Stimulated activated naive CD8-positive, alpha-beta T cell treated with anti-CD3 and anti-CD28 coated beads, Interleukin-15, amount 100 ng/mL, for 72 hours (primary cell): Measurements from ENCODE around the gene CYP2C19.
A peak's percentile ranks its signal among the peaks of the same experiment; 100 is the strongest.
"Not testable (repeated sequence)": the region's sequence is repeated elsewhere in the genome, so short reads cannot be mapped to it uniquely, and the experiment has no call there.

Experiments used
- ATAC-seq: fragments of 150-1000 bp; cut with Tn5 transposase; 2 replicates; pipeline ENCODE4 v1.10.0; 2021; ENCODE audit warnings: mild to moderate bottlenecking, moderate library complexity
- DNase-seq, 2 donors: peaks; one replicate each; pipeline ENCODE4 v3.0.0; 2021 to 2022
- H3K27ac Mint-ChIP-seq, 2 donors: one replicate each; pipeline ENCODE4 v1.8.0; 2022; ENCODE audit warnings: mild to moderate bottlenecking in 2 of 2, mixed read lengths in 2 of 2, moderate library complexity in 2 of 2
- H3K27me3 Mint-ChIP-seq: one replicate; pipeline ENCODE4 v1.8.0; 2022; ENCODE audit warnings: mixed read lengths
- H3K4me1 Mint-ChIP-seq: one replicate; pipeline ENCODE4 v1.8.0; 2022; ENCODE audit warnings: mild to moderate bottlenecking, mixed read lengths
- H3K4me3 Mint-ChIP-seq, 2 donors: one replicate each; pipeline ENCODE4 v1.8.0; 2022; ENCODE audit warnings: mild to moderate bottlenecking in 2 of 2, mixed read lengths in 2 of 2, moderate library complexity in 1 of 2
- H3K9me3 Mint-ChIP-seq, 2 donors: one replicate each; pipeline ENCODE4 v1.8.0; 2022; ENCODE audit warnings: mixed read lengths in 2 of 2

The CYP2C19 gene

DNA sequence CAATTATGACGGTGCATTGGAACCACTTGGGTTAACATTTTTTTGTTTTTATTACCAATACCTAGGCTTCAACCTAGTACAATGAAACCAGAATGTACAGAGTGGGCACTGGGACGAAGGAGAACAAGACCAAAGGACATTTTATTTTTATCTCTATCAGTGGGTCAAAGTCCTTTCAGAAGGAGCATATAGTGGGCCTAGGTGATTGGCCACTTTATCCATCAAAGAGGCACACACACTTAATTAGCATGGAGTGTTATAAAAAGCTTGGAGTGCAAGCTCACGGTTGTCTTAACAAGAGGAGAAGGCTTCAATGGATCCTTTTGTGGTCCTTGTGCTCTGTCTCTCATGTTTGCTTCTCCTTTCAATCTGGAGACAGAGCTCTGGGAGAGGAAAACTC, at the start of gene CYP2C19:
Gene CYP2C19 (plus strand): TSS at position 289 of the 400 bp plus-strand sequence. CDS start 25 bp downstream, at position 314.
- no peaks in the 10 kb centered on the region for H3K4me1 Mint-ChIP-seq
- H3K27me3 Mint-ChIP-seq, result no peaks in the 10 kb centered on the region
- no peak within 1 kb of the TSS for H3K4me3 Mint-ChIP-seq
- ATAC-seq (no peak), DNase-seq (no peak)
- no peak within 1 kb of the TSS for H3K27ac Mint-ChIP-seq
- H3K9me3 Mint-ChIP-seq, result peaks cover 3 to 14% of the 10 kb centered on the region in 2 donors

DNA sequence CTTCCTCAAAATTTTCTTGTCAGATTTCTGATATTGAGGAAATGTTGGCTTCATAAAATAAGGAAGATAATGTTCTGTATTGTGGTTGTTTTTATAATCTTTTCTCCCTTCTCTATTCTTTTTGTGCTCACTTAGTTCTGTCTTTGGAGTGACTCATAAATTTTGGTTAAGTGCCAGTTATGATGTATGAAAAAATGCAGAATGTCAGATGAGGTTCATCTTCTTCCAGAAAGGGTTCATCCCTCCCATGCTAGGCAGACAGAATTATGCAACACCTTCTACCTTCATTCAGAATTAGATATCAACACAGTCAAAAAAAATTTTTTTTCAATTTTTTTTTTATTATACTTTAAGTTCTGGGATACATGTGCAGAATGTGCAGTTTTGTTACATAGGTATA, 36.6 kb upstream of the CYP2C19 start:
- no peak overlapping the region for H3K27ac Mint-ChIP-seq
- DNase-seq (no peak), ATAC-seq (no peak)
- no peaks in the 10 kb centered on the region for H3K4me1 Mint-ChIP-seq
- no peak overlapping the region for H3K4me3 Mint-ChIP-seq
- no peaks in the 10 kb centered on the region for H3K9me3 Mint-ChIP-seq
- H3K27me3 Mint-ChIP-seq, result no peaks in the 10 kb centered on the region

DNA sequence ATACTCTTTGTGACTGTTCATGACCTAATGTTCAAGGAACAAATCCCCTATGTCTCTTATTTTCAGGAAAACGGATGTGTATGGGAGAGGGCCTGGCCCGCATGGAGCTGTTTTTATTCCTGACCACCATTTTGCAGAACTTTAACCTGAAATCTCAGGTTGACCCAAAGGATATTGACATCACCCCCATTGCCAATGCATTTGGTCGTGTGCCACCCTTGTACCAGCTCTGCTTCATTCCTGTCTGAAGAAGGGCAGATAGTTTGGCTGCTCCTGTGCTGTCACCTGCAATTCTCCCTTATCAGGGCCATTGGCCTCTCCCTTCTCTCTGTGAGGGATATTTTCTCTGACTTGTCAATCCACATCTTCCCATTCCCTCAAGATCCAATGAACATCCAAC, 27.3 kb upstream of the CYP2C19 start:
- ATAC-seq (no peak), DNase-seq (no peak)
- no peaks in the 10 kb centered on the region for H3K4me1 Mint-ChIP-seq
- peaks cover 19 to 34% of the 10 kb centered on the region in 2 donors for H3K9me3 Mint-ChIP-seq
- H3K27ac Mint-ChIP-seq, result no peak overlapping the region
- no peak overlapping the region for H3K4me3 Mint-ChIP-seq
- H3K27me3 Mint-ChIP-seq, result no peaks in the 10 kb centered on the region

DNA sequence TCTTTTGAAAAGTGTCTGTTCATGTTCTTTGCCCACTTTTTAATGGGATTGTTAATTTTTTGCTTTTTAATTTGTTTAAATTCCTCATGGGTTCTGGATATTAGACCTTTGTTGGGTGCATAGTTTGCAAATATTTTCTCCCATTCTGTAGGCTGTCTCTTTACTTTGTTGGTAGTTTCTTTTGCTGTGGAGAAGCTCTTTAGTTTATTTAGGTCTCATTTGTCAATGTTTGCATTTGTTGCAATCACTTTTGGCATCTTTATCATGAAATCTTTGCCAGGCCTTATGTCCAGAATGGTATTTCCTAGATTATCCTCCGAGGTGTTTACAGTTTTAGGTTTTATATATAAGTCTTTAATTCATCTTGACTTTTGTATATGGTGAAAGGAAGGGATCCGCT, 23.9 kb upstream of the CYP2C19 start:
- no peak overlapping the region for H3K27ac Mint-ChIP-seq
- H3K9me3 Mint-ChIP-seq, result peaks cover 38 to 47% of the 10 kb centered on the region in 2 donors
- DNase-seq (no peak), ATAC-seq (no peak)
- no peaks in the 10 kb centered on the region for H3K4me1 Mint-ChIP-seq
- no peaks in the 10 kb centered on the region for H3K27me3 Mint-ChIP-seq
- H3K4me3 Mint-ChIP-seq, result no peak overlapping the region

DNA sequence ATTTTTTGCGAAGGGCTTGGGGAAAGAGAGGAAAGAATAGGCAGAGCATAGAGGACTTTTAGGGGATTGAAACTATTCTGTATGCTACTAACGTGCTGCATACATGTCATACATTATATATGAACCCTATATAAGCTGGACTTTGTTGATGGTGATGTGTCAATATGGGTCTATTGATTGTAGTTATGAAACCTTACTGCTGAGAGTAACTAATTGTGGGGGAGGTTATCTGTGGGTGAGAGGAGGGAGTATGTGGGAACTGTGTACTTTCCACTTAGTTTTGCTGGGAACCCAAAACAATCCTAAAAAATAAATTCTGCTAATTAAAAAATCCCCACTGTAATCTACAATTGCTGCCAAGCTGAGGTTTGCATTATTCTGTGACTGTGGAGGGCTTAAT, 15.3 kb upstream of the CYP2C19 start:
- no peak overlapping the region for H3K4me3 Mint-ChIP-seq
- DNase-seq (no peak), ATAC-seq (no peak)
- H3K9me3 Mint-ChIP-seq, result peaks cover 26 to 32% of the 10 kb centered on the region in 2 donors
- H3K27ac Mint-ChIP-seq, result peak overlapping the region in 1 of 2 donors; percentile 45
- H3K27me3 Mint-ChIP-seq, result no peaks in the 10 kb centered on the region
- no peaks in the 10 kb centered on the region for H3K4me1 Mint-ChIP-seq

DNA sequence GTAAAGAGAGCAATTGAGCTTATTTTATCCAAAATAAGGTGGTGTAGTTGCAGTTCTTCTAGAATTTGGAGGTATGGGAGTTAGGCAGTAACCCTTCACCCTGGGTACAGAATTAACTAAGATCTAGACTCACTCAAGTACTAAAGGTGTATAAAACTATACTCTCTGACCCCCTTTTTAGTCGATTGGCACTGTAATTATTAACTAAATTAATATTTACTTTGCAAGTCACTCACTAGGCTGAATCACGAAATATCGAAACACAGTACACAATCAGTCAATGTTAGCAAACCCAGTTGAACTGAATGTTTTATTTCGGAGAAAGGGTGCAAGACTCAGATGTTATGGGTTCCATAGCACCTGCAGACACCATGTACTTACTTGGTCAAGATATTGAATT, 14.6 kb upstream of the CYP2C19 start:
- DNase-seq, result no peak
- no peaks in the 10 kb centered on the region for H3K27me3 Mint-ChIP-seq
- no peak overlapping the region for H3K4me3 Mint-ChIP-seq
- no peaks in the 10 kb centered on the region for H3K4me1 Mint-ChIP-seq
- ATAC-seq, result no peak
- peaks cover 19 to 25% of the 10 kb centered on the region in 2 donors for H3K9me3 Mint-ChIP-seq
- H3K27ac Mint-ChIP-seq, result no peak overlapping the region

DNA sequence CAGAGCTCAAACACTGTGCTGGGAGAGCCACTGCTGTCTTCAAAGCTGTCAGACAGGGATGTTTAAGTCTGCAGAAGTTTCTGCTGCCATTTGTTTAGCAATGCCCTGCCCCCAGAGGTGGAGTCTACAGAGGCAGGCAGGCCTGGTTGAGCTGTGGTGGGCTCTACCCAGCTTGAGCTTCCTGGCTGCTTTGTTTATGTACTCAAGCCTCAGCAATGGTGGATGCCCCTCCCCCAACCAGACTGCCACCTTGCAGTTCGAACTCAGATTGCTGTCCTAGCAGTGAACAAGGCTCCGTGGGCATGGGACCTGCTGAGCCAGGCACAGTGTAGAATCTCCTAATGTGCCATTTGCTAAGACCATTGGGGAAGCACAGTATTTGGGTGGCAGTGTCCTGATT, 4.6 kb upstream of the CYP2C19 start:
- peaks cover 0 to 7% of the 10 kb centered on the region in 2 donors for H3K9me3 Mint-ChIP-seq
- no peak overlapping the region for H3K4me3 Mint-ChIP-seq
- no peaks in the 10 kb centered on the region for H3K4me1 Mint-ChIP-seq
- H3K27me3 Mint-ChIP-seq, result no peaks in the 10 kb centered on the region
- H3K27ac Mint-ChIP-seq, result no peak overlapping the region
- ATAC-seq, result no peak
- DNase-seq, result no peak

DNA sequence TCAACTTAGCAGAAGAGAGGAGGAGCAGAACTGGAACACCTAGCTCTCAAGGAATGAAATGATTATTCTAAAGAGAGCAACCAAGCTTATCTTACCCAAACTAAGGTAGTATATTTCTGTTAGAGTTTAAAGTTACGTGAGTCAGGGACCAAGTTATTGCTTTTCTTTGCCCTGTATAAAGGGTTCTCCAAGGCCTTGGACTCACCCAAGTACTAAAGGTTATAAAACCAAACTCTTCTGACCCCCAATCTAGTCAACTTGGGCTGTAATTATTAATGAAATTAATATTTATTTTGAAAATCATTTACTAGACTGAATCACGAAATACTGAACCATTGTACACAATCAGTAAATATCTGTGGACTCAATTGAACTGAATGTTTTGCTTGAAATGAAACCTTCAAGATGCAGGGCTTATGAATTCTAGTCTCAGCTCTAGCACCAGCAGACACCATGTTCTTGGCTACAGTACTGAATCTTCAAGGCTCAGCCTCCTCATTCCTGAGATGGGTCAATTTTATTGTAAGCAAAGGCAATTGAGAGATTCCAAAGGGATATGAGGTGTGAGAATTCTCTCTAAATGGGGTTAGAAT, 1.8 kb upstream of the CYP2C19 start:
- Mint-ChIP-seq H3K4me3 (no peak overlapping the region), H3K9me3 (peaks cover 3 to 14% of the 10 kb centered on the region in 2 donors), H3K27me3 (no peaks in the 10 kb centered on the region), H3K27ac (no peak overlapping the region), H3K4me1 (no peaks in the 10 kb centered on the region)
- ATAC-seq (no peak), DNase-seq (no peak)

DNA sequence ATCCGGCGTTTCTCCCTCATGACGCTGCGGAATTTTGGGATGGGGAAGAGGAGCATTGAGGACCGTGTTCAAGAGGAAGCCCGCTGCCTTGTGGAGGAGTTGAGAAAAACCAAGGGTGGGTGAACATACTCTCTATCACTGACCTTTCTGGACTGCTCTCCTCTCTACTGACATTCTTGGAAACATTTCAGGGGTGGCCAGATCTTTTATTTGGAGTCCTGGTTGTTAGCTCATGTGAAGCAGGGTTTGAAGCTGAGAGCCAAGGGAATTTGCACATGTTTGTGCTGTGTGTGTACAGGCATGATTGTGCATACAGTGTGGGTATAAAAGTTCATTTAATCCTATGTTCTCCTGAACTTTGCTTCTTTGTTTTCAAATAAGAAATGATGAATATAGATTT, 12.9 kb downstream of the CYP2C19 start:
- not testable (repeated sequence) for H3K4me1 Mint-ChIP-seq, H3K9me3 Mint-ChIP-seq, ATAC-seq, H3K27me3 Mint-ChIP-seq, H3K27ac Mint-ChIP-seq, DNase-seq, H3K4me3 Mint-ChIP-seq

DNA sequence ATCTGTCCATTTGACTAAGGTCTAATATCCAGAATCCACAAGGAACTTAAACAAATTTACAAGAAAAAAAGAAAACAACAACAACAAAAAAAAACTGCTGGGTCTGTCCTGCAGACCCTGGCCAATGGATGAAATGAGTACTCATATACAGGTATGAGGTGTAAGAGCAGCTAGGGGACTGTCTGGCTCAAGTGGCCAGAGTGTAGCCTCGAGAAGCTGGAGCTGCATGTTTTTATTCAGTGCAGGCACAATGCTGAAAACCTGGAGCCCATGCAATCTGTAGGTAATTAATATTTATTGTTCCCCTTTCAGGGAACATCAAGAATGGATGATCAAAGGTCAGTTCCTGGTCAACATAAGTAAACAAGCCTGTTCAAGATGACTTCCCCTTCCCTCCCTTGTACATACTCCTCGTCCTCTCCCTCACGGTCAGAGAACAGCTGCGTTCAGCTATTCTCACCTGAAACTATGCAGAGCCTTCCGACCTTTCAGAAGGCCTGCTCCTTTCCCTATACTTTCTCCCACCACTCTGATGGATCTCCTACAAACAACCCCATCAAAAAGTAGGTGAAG, 15.5 kb downstream of the CYP2C19 start:
- Mint-ChIP-seq H3K4me3 (no peak overlapping the region), H3K9me3 (peaks cover 4 to 8% of the 10 kb centered on the region in 2 donors), H3K27ac (no peak overlapping the region), H3K4me1 (no peaks in the 10 kb centered on the region), H3K27me3 (no peaks in the 10 kb centered on the region)
- ATAC-seq (no peak), DNase-seq (no peak)

DNA sequence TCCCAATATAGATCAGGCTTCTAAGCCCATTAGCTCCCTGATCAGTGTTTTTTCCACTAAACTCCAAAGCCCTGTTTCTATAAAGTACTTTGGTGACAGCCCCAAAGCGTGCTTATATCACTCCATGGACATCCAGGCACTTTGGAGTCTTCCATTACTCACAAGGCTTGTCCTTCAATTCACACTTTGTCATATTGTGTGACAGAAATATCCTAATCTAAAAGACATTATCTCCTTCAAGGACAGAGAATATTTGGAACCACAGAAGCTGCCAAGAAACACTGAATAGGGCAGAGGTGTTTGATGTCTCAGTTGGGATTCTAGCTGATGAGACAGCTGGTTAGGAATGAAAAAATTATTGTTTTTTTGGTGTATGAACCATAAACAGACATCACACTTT, 18.4 kb downstream of the CYP2C19 start:
- no peak for ATAC-seq
- DNase-seq, result no peak
- Mint-ChIP-seq H3K4me3 (no peak overlapping the region), H3K4me1 (no peaks in the 10 kb centered on the region), H3K27ac (no peak overlapping the region), H3K27me3 (no peaks in the 10 kb centered on the region), H3K9me3 (peaks cover 4 to 7% of the 10 kb centered on the region in 2 donors)

DNA sequence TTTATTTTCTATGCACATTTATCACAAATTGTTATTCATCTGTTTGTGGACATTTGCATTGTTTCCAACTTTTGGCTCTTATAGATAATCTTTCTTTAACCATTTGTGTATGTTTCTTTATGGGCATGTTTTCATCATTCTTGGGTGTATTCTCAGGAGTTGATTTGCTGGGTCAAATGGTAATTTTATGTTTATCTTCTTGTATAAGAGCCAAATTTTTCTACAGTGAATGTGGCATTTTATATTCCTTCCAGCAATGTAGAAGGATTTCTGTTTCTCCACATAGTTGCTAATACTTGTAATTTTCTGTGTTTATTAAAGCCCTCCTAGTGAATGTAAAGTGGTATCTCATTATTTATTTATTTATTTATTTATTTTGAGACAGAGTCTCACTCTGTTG, 21.8 kb downstream of the CYP2C19 start:
- no peaks in the 10 kb centered on the region for H3K4me1 Mint-ChIP-seq

DNA sequence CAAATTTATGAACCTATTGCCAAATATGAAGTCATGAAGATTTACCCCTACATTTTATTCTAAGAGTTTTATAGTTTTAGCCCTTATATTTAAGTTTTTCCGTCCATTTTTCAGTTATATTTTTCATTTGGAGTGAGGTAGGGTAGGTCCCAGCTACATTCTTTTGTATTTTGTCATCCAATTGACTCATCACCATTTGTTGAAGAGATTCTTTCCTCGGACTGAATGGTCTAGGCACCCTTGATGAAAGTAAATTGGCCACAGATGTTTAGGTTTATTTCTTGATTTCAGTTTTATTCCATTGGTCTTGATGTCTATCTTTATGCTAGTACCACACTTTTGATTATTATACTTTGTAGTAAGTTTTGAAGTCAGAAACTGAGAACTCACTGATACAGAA, 22.7 kb downstream of the CYP2C19 start:
- ATAC-seq, result no peak
- DNase-seq, result no peak
- no peaks in the 10 kb centered on the region for H3K27me3 Mint-ChIP-seq
- no peak overlapping the region for H3K4me3 Mint-ChIP-seq
- peaks cover 11 to 14% of the 10 kb centered on the region in 2 donors for H3K9me3 Mint-ChIP-seq
- H3K4me1 Mint-ChIP-seq, result no peaks in the 10 kb centered on the region
- no peak overlapping the region for H3K27ac Mint-ChIP-seq

More for the DNA sequence above, 21.8 kb downstream of the CYP2C19 start:
- DNase-seq (no peak), ATAC-seq (no peak)
- Mint-ChIP-seq H3K9me3 (peaks cover 8 to 11% of the 10 kb centered on the region in 2 donors), H3K27ac (no peak overlapping the region), H3K4me3 (no peak overlapping the region), H3K27me3 (no peaks in the 10 kb centered on the region)

DNA sequence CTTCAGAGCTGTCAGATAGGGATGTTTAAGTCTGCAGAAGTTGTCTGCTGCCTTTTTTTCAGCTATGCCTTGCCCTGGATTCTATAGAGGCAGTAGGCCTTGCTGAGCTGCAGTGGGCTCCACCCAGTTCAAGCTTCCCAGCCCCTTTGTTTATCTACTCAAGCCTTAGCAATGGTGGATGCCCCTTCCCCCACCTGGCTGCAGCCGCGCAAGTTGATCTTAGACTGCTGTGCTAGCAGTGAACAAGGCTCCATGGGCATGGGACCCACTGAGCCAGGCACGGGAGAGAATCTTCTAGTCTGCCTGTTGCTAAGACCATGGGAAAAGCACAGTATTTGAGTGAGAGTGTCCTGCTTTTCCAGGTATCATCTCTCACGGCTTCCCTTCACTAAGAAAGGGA, 38.1 kb downstream of the CYP2C19 start:
- H3K4me3 Mint-ChIP-seq, DNase-seq, H3K27me3 Mint-ChIP-seq, ATAC-seq, H3K4me1 Mint-ChIP-seq: not testable (repeated sequence)
- peaks cover 23 to 39% of the 10 kb centered on the region in 2 donors for H3K9me3 Mint-ChIP-seq
- peak overlapping the region in 1 of 2 donors; percentile 8 for H3K27ac Mint-ChIP-seq

DNA sequence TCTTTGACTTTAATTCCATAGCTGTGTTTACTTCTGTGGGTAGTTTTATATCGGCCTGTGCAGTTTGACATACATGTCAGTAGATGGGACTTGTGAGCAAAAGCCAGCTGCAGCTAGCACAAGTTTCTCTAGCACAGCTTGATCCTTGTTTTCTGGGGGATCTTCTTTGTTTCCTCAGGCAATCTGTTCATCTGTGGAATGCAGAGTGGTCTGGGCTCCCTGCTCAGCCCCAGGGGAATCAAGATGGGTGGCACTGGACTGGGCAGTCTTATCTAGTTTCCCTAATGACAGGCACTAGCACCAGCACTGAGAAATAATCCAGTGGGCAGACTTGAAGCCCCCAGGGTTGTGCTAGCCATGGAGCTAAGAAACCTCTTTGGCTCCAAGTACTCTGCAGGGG, 40.8 kb downstream of the CYP2C19 start:
- Mint-ChIP-seq H3K9me3 (peaks cover 16 to 23% of the 10 kb centered on the region in 2 donors), H3K4me3 (no peak overlapping the region), H3K27me3 (no peaks in the 10 kb centered on the region), H3K4me1 (no peaks in the 10 kb centered on the region), H3K27ac (peak overlapping the region in 1 of 2 donors; percentile 43)
- ATAC-seq (no peak), DNase-seq (no peak)

DNA sequence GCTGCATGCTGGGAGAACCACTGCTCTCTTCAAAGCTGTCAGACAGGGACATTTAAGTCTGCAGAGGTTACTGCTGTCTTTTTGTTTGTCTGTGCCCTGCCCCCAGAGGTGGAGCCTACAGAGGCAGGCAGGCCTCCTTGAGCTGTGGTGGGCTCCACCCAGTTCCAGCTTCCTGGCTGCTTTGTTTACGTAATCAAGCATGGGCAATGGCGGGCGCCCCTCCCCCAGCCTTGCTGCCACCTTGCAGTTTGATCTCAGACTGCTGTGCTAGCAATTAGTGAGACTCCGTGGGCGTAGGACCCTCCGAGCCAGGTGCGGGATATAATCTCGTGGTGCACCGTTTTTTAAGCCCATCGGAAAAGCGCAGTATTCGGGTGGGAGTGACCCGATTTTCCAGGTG, 67.5 kb downstream of the CYP2C19 start:
- H3K9me3 Mint-ChIP-seq, result peaks cover 9 to 29% of the 10 kb centered on the region in 2 donors
- H3K4me3 Mint-ChIP-seq, H3K27ac Mint-ChIP-seq, ATAC-seq, H3K27me3 Mint-ChIP-seq, DNase-seq, H3K4me1 Mint-ChIP-seq: not testable (repeated sequence)

DNA sequence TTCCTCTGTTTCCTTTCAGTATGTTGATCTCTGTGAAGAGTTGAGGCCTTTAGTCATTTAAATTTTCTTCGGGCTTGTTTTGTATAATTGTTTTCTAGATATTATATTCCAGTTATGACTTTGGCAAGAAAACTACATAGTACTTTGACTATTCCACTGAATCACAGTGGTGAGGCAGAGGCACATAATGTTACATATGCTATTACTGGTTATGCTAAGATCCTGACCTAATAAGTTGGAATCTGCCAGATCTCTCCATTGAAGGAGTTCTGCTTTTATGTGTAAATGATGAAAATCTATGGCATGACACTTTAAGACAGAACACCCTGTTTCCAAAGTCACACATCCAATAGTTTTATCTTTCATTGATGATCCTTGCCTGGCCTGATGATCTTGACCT, 83.7 kb downstream of the CYP2C19 start:
- Mint-ChIP-seq H3K27ac (no peak overlapping the region), H3K4me1 (no peaks in the 10 kb centered on the region), H3K9me3 (peaks cover 0 to 8% of the 10 kb centered on the region in 2 donors), H3K4me3 (no peak overlapping the region), H3K27me3 (no peaks in the 10 kb centered on the region)
- DNase-seq (no peak), ATAC-seq (no peak)
